LNCaP clone FGC (cell line): ENCODE results near the gene USP25.
A peak's percentile ranks its signal among the peaks of the same experiment; 100 is the strongest.

Experiments
- DNase-seq: peaks from one replicate; pipeline ENCODE4 v3.0.0-alpha.2; 2011; ENCODE audit warnings: low read depth
- H3K4me3 ChIP-seq: 2 replicates; pipeline ENCODE4 v1.5.1; 2011; ENCODE audit warnings: mild to moderate bottlenecking, low read depth, low read length, control low read depth
- CTCF ChIP-seq: IDR thresholded peaks from 2 replicates; pipeline ENCODE4 v1.5.1; 2012; ENCODE audit warnings: mild to moderate bottlenecking; ENCODE audit not compliant: control insufficient read depth, insufficient read depth; ENCODE audit errors: extremely low read depth

The USP25 gene

DNA sequence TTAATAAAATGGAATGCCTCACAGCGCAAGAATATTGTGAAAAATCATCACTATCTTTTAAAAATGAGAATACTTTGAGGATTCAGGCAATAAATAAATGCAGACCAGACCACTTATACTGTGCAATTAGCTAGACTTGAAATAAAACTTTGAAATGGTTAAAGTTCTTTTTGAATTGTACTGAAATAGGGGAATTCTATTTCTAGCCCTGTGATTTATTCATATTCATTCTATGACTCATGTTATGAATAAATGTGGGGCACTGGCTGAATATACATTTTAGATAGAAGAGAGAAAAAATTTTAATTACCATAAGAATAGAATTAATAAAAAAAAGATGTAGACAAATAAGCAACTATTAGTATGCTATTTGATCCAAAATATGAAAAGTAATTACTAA lies 16.4 kb upstream of the USP25 start:
- DNase-seq, result no peak
- no peak overlapping the region for H3K4me3 ChIP-seq
- no peak for TF ChIP-seq CTCF

GRCh38 chr21:15718711-15719110 lies 11.1 kb upstream of the USP25 start:
- TF ChIP-seq CTCF, result no peak
- no peak for DNase-seq
- H3K4me3 ChIP-seq, result no peak overlapping the region

DNA sequence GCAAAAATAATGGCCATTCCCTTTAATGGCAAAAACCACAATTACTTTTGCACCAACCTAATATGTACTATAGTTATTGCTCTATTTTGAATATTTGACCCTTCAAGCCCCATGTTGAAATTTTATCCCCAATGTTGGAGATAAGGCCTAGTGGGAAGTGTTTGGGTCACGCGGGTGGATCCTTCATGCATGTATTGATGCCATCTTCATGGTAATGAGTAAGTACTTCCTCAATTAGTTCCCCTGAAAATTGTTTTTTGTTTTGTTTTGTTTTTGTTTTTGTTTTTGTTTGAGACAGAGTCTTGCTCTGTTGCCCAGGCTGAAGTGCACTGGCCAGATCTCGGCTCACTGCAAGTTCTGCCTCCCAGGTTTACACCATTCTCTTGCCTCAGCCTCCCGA lies 9.8 kb upstream of the USP25 start:
- TF ChIP-seq CTCF, result no peak
- no peak for DNase-seq
- no peak overlapping the region for H3K4me3 ChIP-seq

DNA sequence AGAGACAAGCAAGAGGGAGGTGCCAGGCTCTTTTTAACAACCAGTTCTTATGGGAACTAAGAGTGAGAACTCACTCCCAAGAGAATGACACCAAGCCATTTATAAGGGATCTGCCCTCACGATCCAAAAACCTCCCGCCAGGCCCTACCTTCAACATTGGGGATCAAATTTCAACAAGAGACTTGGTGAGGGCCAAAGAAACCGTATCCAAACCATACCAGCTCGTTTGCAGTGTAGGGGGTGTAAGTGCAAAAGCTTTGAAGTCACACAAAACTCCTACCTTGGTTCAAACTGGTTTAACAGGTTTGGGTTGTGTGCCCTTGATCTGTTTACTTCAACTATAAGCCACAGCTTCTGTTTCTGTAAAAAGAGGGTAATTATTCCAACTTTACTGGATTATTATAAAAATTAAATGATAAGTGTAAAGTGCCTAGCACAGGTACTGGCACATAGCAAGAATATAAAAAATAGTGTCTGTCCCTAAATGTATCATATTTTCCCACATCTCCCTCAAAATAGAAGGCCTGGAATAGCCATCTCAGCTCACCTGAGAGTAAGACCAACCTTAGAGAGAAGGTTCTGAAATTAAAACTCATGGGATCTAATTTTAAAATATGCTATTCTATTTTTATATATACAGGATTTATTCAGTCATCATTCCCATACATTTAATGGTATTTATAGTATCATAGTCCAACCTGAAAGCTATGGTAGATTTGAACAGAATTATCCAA lies 7.0 kb upstream of the USP25 start:
- peak; percentile 63 for DNase-seq

GRCh38 chr21:15725949-15726348 lies 3.8 kb upstream of the USP25 start:
- DNase-seq, result no peak
- no peak overlapping the region for H3K4me3 ChIP-seq
- no peak for TF ChIP-seq CTCF

More for the DNA sequence above, 7.0 kb upstream of the USP25 start:
- no peak overlapping the region for H3K4me3 ChIP-seq
- TF ChIP-seq CTCF, result no peak

DNA sequence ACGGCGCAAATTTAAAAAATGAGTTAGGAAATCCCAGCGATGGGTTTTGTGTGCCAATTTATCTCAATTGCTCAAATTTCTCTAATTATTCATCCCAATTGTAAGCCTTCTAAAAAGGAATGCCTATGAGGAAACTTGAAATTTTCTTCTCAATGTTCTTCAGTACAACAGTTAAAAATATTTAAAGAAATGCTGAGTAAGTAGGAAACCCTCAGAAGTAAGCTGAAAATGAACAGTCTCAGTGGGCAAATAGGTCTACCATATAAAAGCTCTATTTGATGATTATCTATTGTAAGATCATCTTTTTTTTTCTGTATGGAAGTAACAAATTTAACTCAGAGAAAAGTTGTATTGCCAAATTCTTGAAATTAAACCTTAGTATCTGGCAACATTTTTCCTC lies 1.7 kb upstream of the USP25 start:
- no peak overlapping the region for H3K4me3 ChIP-seq
- no peak for TF ChIP-seq CTCF
- DNase-seq, result no peak

GRCh38 chr21:15729346-15729673 lies 472 bp upstream of the USP25 start:
- peak overlapping the region; percentile 54 for H3K4me3 ChIP-seq
- TF ChIP-seq CTCF, result no peak
- no peak for DNase-seq
